Left lung (tissue), 10 donors: ENCODE results near the gene PTPRQ. TPM values are rescaled to one million over a fixed set of nuclear protein-coding genes. Genes with fewer than 3 reads are reported as not detected.

Source experiments
- ATAC-seq: fragments of 200-7000 bp; cut with Tn5 transposase; one replicate; pipeline ENCODE4 v1.9.1; 2020; ENCODE audit warnings: moderate library complexity
- DNase-seq, 4 donors: peaks; one replicate each; pipeline ENCODE4 v3.0.0-alpha.2; 2013 to 2020
- H3K27ac ChIP-seq, 2 donors: fragments of 200-600 bp; sonication (generic) in 1 of 2; one replicate each; pipeline versions ENCODE4 v1.5.0 to v1.8.0; 2020 to 2021
- H3K27me3 ChIP-seq, 2 donors: fragments of 200-600 bp; sonication (generic) in 1 of 2; one replicate each; pipeline versions ENCODE4 v1.5.0 to v1.8.0; 2020 to 2021
- H3K36me3 ChIP-seq, 2 donors: fragments of 200-600 bp; sonication (generic) in 1 of 2; one replicate each; pipeline versions ENCODE4 v1.5.0 to v1.8.0; 2020 to 2021
- H3K4me1 ChIP-seq, 2 donors: fragments of 200-600 bp; one replicate each; pipeline ENCODE4 v1.8.0; 2021
- H3K4me3 ChIP-seq, 2 donors: fragments of 200-600 bp; sonication (generic) in 1 of 2; one replicate each; pipeline versions ENCODE4 v1.5.0 to v1.8.0; 2020 to 2021; ENCODE audit warnings: mild to moderate bottlenecking in 1 of 2
- H3K9me3 ChIP-seq, 2 donors: fragments of 200-600 bp; sonication (generic) in 1 of 2; one replicate each; pipeline versions ENCODE4 v1.5.0 to v1.8.0; 2020 to 2021
- intact Hi-C, 2 donors: fragments of 100-400 bp; cut with DNase I; formaldehyde crosslinking; loops; one replicate each; pipeline versions ENCODE4 v1.11.2 to v1.14.2; 2022
- polyA plus RNA-seq, 6 donors: library from polyadenylated mRNA; unstranded; fragments of 120-200 nt; gene quantifications; one replicate each; pipeline ENCODE4 v1.2.1, GENCODE V29; 2013; ENCODE audit not compliant: insufficient read length in 6 of 6
- total RNA-seq, 2 donors: library from RNA; stranded (reverse); fragmentation: NEBNext Ultra II Directional; extraction: Animal tissue kit (Norgen Biotek cat#: 25700); gene quantifications; one replicate each; pipeline ENCODE4 v1.2.1, GENCODE V29; 2021
- TF ChIP-seq, protein P1 (sequence below), 2 donors: fragments of 200-600 bp; sonication (generic) in 1 of 2; IDR thresholded peaks; one replicate each; pipeline versions ENCODE4 v1.5.0 to v1.8.0; 2021; ENCODE audit warnings: antibody characterized with exemption in 2 of 2
- donor health status: DM: no; HTN: yes; CAD: no.
- donor health status: DM: no; HTN: no; CAD: no.

The PTPRQ gene
- total and polyA plus RNA-seq, 8 donors, result 0.79 to 9.1 (median 3.8) TPM

DNA sequence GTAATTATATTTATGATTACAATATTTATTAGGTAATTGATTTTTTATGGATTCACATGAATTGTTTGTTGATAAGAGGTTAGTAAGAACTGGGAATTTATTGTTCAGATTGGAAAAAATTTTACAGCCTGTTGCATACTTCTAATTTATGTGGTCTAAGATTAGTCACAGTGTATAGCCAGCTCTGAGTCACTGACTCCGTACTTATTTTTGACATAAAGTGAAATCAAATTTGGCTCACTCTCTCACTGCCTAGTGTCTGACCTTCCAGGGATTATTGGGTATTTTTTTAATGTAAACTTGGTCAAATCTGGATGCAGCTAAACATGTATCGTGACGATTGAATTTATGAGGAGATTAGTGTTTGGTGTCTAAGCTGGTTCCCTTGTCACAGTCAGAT lies 109.3 kb downstream of the PTPRQ start:
- no peaks in the 10 kb centered on the region for H3K36me3 ChIP-seq
- intact Hi-C loops, result no loop called here
- no peak overlapping the region for H3K27ac ChIP-seq
- ATAC-seq, result peak; percentile 31
- no peaks in the 10 kb centered on the region for H3K27me3 ChIP-seq
- no peaks in the 10 kb centered on the region for H3K4me1 ChIP-seq
- H3K9me3 ChIP-seq, result no peaks in the 10 kb centered on the region
- TF ChIP-seq, protein P1, sequence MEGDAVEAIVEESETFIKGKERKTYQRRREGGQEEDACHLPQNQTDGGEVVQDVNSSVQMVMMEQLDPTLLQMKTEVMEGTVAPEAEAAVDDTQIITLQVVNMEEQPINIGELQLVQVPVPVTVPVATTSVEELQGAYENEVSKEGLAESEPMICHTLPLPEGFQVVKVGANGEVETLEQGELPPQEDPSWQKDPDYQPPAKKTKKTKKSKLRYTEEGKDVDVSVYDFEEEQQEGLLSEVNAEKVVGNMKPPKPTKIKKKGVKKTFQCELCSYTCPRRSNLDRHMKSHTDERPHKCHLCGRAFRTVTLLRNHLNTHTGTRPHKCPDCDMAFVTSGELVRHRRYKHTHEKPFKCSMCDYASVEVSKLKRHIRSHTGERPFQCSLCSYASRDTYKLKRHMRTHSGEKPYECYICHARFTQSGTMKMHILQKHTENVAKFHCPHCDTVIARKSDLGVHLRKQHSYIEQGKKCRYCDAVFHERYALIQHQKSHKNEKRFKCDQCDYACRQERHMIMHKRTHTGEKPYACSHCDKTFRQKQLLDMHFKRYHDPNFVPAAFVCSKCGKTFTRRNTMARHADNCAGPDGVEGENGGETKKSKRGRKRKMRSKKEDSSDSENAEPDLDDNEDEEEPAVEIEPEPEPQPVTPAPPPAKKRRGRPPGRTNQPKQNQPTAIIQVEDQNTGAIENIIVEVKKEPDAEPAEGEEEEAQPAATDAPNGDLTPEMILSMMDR (IDR thresholded peaks at IDR 0.05), result no peak
- H3K4me3 ChIP-seq, result no peak overlapping the region
- DNase-seq, result no peak

DNA sequence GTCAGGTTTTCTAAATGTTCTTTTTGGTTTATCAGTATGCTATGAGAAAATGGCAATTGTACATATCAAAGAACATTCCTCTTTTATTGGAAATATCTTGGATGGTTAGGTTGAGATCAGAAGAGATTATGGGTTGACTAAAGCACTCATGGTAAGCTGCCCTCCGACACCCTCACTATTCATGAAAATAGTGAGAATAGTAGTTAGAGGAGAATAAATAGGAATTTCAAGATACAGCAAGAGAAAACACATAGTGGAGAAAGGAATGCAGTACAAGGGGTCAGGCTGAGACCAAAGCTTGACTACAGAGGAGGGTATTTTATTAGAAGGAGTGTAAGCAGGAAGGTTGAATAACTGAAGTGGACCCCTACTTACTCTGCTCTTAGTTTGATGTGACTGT lies 112.5 kb downstream of the PTPRQ start:
- H3K27me3 ChIP-seq, result no peaks in the 10 kb centered on the region
- H3K9me3 ChIP-seq, result no peaks in the 10 kb centered on the region
- H3K4me3 ChIP-seq, result no peak overlapping the region
- no peaks in the 10 kb centered on the region for H3K4me1 ChIP-seq
- intact Hi-C loops, result no loop called here
- no peaks in the 10 kb centered on the region for H3K36me3 ChIP-seq
- no peak for ATAC-seq
- DNase-seq, result no peak
- H3K27ac ChIP-seq, result no peak overlapping the region
- TF ChIP-seq, protein P1 (IDR thresholded peaks at IDR 0.05), result no peak

DNA sequence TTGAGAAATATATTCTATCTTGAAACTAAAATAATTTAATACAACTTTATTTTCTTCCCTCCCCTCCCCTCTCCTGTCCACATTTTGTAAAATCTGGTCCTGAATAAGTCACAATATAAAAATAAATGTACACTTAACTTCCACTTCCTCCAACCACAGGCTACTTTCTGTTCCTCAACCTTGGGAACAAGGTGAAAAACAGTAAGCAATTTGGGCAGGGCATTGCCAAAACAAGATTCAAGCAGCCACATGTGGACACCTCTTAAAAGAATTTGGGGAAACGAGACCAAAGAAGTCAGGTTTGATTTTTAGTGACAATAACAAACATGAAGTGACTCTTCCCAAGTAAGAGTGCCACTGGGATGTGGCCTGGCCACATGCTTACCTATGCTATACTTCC lies 115.7 kb downstream of the PTPRQ start:
- intact Hi-C loops, result no loop called here

DNA sequence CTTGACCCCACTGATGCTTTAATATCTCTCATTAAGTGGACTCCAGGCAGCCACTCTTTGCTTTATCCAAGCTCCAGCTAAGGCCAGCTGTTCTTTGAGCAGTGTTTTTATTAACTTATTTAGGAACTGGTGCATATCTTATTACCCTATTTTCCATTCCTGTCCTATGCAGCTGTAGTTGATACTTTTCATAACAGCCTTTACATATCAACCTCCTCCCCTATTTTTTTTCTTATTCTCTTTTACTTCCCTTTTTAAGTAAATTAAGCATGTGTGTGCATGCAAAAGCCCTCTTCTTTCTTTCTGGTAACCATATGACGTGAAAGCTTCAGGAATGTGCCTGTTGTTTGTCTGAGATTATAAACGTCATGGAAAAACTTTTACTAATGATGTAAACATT lies 121.2 kb downstream of the PTPRQ start:
- intact Hi-C loops, result no loop called here
- TF ChIP-seq, protein P1 (IDR thresholded peaks at IDR 0.05), result no peak
- peaks cover 0 to 3% of the 10 kb centered on the region in 2 donors for H3K9me3 ChIP-seq
- H3K27me3 ChIP-seq, result no peaks in the 10 kb centered on the region
- H3K4me1 ChIP-seq, result no peaks in the 10 kb centered on the region
- no peak overlapping the region for H3K4me3 ChIP-seq
- no peaks in the 10 kb centered on the region for H3K36me3 ChIP-seq
- H3K27ac ChIP-seq, result no peak overlapping the region
- peak in 2 of 4 donors; percentile 65 to 77 for DNase-seq
- no peak for ATAC-seq

More for the DNA sequence above, 115.7 kb downstream of the PTPRQ start:
- ATAC-seq (no peak), DNase-seq (no peak)
- Histone ChIP-seq H3K27me3 (no peaks in the 10 kb centered on the region), H3K36me3 (no peaks in the 10 kb centered on the region), H3K9me3 (no peaks in the 10 kb centered on the region), H3K4me1 (no peaks in the 10 kb centered on the region), H3K27ac (no peak overlapping the region), H3K4me3 (no peak overlapping the region)
- TF ChIP-seq, protein P1 (IDR thresholded peaks at IDR 0.05), result no peak

DNA sequence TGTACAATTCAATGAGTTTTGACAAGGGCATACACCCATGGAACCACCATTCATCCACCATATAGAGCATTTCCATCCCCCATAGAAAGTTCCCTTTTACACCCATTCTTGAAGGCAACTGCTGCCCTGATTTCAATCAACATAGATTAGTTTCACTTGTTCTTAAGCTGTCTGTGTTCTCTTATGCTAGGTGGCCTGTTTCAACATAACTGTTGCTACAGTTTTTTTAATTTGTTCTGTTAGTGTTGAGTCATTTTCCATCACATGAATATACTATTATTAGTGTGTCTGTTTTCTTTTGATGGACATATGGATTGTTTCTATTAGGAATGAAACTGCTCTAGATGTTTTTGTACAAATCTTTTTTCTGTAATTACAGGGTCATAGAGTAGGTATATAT lies 123.4 kb downstream of the PTPRQ start:
- Histone ChIP-seq H3K36me3 (no peaks in the 10 kb centered on the region), H3K9me3 (peaks cover 0 to 13% of the 10 kb centered on the region in 2 donors), H3K27ac (no peak overlapping the region), H3K4me3 (no peak overlapping the region), H3K4me1 (no peaks in the 10 kb centered on the region), H3K27me3 (no peaks in the 10 kb centered on the region)
- TF ChIP-seq, protein P1 (IDR thresholded peaks at IDR 0.05), result no peak
- DNase-seq (no peak), ATAC-seq (no peak)
- intact Hi-C loops, result no loop called here
